Measurements from ENCODE around the gene PROX1. TPM values are rescaled to one million over a fixed set of nuclear protein-coding genes. Genes with fewer than 3 reads are reported as not detected.

PROX1 gene
- total RNA-seq, 2 experiments from 2014 or later, result 0.09 TPM; not detected in 1

DNA sequence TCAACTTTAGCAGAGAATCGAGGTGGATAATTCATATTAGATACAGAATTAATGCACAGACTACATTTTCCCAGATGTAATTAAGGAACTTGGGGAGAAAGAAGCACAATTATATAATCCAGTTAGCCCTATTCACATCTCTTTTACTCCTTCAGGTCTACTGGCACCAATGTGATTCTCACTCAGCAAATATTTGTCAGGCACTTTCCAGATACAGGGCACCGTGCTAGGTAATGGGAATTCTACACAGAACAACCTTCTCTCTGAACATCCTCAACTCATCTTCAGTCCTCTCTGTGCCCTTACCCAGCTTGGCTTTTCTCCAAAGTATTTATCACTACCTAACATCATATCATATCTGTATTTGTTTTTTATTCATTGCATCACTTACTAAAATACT is 15.6 kb upstream of the PROX1 start:
- ChIA-PET CTCF (no interaction called here), POLR2A (no interaction called here)
- no peak overlapping the region for H3K4me3 Mint-ChIP-seq
- no peaks in the 10 kb centered on the region for H3K9me3 Mint-ChIP-seq
- DNase-seq (no peak), ATAC-seq (no peak)
- H3K27ac Mint-ChIP-seq, result no peak overlapping the region
- no peaks in the 10 kb centered on the region for H3K36me3 Mint-ChIP-seq (ENCODE audit: low read depth)
- peaks cover 13% of the 10 kb centered on the region for H3K27me3 Mint-ChIP-seq
- intact Hi-C loops (cut with micrococcal nuclease), result no loop called here
- no peaks in the 10 kb centered on the region for H3K4me1 Mint-ChIP-seq (ENCODE audit: low read depth)
- TF ChIP-seq, protein P1, sequence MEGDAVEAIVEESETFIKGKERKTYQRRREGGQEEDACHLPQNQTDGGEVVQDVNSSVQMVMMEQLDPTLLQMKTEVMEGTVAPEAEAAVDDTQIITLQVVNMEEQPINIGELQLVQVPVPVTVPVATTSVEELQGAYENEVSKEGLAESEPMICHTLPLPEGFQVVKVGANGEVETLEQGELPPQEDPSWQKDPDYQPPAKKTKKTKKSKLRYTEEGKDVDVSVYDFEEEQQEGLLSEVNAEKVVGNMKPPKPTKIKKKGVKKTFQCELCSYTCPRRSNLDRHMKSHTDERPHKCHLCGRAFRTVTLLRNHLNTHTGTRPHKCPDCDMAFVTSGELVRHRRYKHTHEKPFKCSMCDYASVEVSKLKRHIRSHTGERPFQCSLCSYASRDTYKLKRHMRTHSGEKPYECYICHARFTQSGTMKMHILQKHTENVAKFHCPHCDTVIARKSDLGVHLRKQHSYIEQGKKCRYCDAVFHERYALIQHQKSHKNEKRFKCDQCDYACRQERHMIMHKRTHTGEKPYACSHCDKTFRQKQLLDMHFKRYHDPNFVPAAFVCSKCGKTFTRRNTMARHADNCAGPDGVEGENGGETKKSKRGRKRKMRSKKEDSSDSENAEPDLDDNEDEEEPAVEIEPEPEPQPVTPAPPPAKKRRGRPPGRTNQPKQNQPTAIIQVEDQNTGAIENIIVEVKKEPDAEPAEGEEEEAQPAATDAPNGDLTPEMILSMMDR (IDR thresholded peaks at IDR 0.05), result no peak

DNA sequence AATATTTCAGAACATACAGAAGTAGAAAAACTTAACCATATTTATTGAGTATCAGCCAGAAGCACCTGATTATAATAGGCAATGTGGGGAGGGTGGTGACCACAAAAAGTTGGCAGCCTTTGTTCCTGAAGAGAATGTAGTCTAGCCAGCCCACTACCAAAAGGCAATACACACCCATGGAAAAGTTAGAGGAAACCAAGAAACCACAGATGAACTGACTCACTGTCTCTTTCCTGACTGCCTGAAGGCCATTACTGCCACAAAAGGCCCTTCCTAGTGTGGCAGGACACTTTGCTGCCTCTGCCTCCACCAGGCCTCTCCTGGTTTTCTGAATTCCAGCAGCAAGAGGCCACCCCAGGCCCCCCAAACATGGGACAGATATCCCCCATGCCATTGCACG is 14.6 kb upstream of the PROX1 start:
- intact Hi-C loops (cut with micrococcal nuclease), result no loop called here
- H3K27ac Mint-ChIP-seq, result no peak overlapping the region
- ATAC-seq, result no peak
- no peaks in the 10 kb centered on the region for H3K9me3 Mint-ChIP-seq
- TF ChIP-seq, protein P1 (IDR thresholded peaks at IDR 0.05), result no peak
- ChIA-PET POLR2A (no interaction called here), CTCF (no interaction called here)
- H3K27me3 Mint-ChIP-seq, result peaks cover 20% of the 10 kb centered on the region
- H3K4me3 Mint-ChIP-seq, result no peak overlapping the region
- no peaks in the 10 kb centered on the region for H3K4me1 Mint-ChIP-seq (ENCODE audit: low read depth)
- no peaks in the 10 kb centered on the region for H3K36me3 Mint-ChIP-seq (ENCODE audit: low read depth)
- DNase-seq, result no peak

GRCh38 chr1:213976665-213977485 is 10.9 kb upstream of the PROX1 start:
- DNase-seq, result no peak
- ChIA-PET POLR2A (no interaction called here), CTCF (no interaction called here)
- H3K4me3 Mint-ChIP-seq, result no peak overlapping the region
- no peak overlapping the region for H3K27ac Mint-ChIP-seq
- intact Hi-C loops (cut with micrococcal nuclease), result no loop called here
- H3K9me3 Mint-ChIP-seq, result peaks cover 2% of the 10 kb centered on the region
- peaks cover 2% of the 10 kb centered on the region for H3K36me3 Mint-ChIP-seq (ENCODE audit: low read depth)
- H3K27me3 Mint-ChIP-seq, result peaks cover 50% of the 10 kb centered on the region
- H3K4me1 Mint-ChIP-seq (ENCODE audit: low read depth), result peaks cover 3% of the 10 kb centered on the region
- no peak for ATAC-seq
- TF ChIP-seq, protein P1 (IDR thresholded peaks at IDR 0.05), result no peak

GRCh38 chr1:213977486-213977842 is 10.3 kb upstream of the PROX1 start:
- no peak overlapping the region for H3K4me3 Mint-ChIP-seq
- ChIA-PET CTCF (interaction anchor here (0.6 to 1.4 kb wide), 2 partner anchors 10 to 23 kb away, joined by 3 to 4 read pairs; partner anchors contain the start of gene PROX1), POLR2A (no interaction called here)
- TF ChIP-seq, protein P1 (IDR thresholded peaks at IDR 0.05), result no peak
- ATAC-seq (no peak), DNase-seq (no peak)
- intact Hi-C loops (cut with micrococcal nuclease), result no loop called here
- peaks cover 5% of the 10 kb centered on the region for H3K4me1 Mint-ChIP-seq (ENCODE audit: low read depth)
- peaks cover 56% of the 10 kb centered on the region for H3K27me3 Mint-ChIP-seq
- peaks cover 2% of the 10 kb centered on the region for H3K9me3 Mint-ChIP-seq
- peaks cover 2% of the 10 kb centered on the region for H3K36me3 Mint-ChIP-seq (ENCODE audit: low read depth)
- H3K27ac Mint-ChIP-seq, result no peak overlapping the region

- peaks cover 56% of the 10 kb centered on the region for H3K27me3 Mint-ChIP-seq
- ATAC-seq, result no peak
- H3K4me3 Mint-ChIP-seq, result no peak overlapping the region
- peaks cover 5% of the 10 kb centered on the region for H3K4me1 Mint-ChIP-seq (ENCODE audit: low read depth)
- H3K9me3 Mint-ChIP-seq, result peaks cover 2% of the 10 kb centered on the region
- H3K27ac Mint-ChIP-seq, result no peak overlapping the region
- intact Hi-C loops (cut with micrococcal nuclease), result no loop called here
- TF ChIP-seq, protein P1 (IDR thresholded peaks at IDR 0.05), result no peak
- POLR2A ChIA-PET, result no interaction called here
- DNase-seq, result no peak
- CTCF ChIA-PET, result interaction anchor here (0.6 to 1.4 kb wide), 2 partner anchors 10 to 23 kb away, joined by 3 to 4 read pairs; partner anchors contain the start of gene PROX1
- H3K36me3 Mint-ChIP-seq (ENCODE audit: low read depth), result peaks cover 2% of the 10 kb centered on the region
These were observed 9.9 kb upstream of the PROX1 start for GRCh38 chr1:213977909-213978308.
